Measurements from ENCODE around the gene SLC36A3.

DNA sequence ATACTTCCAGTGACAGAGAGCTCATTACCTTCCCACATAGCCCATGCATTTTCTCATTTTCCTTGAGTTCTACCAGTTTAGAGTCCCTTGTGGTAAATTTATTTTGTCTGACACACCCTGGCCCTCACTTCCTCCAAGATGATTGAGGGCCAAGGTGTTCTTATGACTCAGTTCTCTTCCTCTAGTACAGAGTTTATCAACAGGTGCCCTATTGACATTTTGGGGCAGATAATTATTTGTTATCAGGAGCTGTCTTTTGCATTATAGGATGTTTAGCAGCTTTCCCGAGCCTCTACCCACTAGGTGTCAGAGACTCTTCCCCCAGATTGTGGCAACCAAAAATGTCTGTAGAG is 7.1 kb downstream of the SLC36A3 start:
- TF ChIP-seq GATA2 (IDR thresholded peaks at IDR 0.05; ENCODE audit: low read depth, low read length): no peak
- TF ChIP-seq GATA3 (IDR thresholded peaks at IDR 0.05; ENCODE audit: low read depth, low read length): no peak
